IPS DF 4.7 (cell line): Measurements from ENCODE around the gene UCP2.

Source experiments
- DNase-seq: peaks from one replicate; pipeline ENCODE4 v3.0.0-alpha.2; 2013; ENCODE audit warnings: low spot score; ENCODE audit errors: extremely low read depth

UCP2 gene, protein sequence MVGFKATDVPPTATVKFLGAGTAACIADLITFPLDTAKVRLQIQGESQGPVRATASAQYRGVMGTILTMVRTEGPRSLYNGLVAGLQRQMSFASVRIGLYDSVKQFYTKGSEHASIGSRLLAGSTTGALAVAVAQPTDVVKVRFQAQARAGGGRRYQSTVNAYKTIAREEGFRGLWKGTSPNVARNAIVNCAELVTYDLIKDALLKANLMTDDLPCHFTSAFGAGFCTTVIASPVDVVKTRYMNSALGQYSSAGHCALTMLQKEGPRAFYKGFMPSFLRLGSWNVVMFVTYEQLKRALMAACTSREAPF

DNA sequence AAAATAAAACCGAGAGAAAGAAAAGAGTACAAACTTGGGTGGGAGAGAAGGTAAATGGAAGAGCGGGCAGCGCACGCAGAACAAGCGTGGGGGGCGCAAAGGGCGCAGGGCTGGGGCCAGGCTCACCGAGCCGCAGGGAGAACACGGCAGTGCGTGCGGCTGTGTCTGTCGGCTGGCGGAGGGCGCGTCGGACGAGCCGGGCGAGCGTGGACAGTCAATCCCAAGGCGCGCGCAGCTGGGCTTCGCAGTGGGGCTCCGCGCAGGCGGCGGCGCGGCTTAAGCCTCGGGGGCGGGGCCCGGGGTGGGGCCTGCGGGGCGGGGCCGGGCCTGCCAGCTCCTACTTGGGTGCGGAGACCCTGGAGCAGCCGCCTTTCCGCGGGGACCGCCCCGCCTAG is at the start of gene UCP2:
Gene UCP2, minus strand, starts transcription at position 249 of the 395 bp plus-strand sequence. CDS start 4,465 bp downstream, outside the sequence.
- no peak for DNase-seq

- DNase-seq, result no peak
Observed at GRCh38 chr11:74030723-74031676, 48.4 kb upstream of the UCP2 start.

- no peak for DNase-seq
Observed at GRCh38 chr11:74025467-74026166, 43.0 kb upstream of the UCP2 start.

GRCh38 chr11:74024261-74025029 is 41.8 kb upstream of the UCP2 start:
- no peak for DNase-seq

- no peak for DNase-seq
Observed at GRCh38 chr11:74023276-74023675, 40.6 kb upstream of the UCP2 start.

DNA sequence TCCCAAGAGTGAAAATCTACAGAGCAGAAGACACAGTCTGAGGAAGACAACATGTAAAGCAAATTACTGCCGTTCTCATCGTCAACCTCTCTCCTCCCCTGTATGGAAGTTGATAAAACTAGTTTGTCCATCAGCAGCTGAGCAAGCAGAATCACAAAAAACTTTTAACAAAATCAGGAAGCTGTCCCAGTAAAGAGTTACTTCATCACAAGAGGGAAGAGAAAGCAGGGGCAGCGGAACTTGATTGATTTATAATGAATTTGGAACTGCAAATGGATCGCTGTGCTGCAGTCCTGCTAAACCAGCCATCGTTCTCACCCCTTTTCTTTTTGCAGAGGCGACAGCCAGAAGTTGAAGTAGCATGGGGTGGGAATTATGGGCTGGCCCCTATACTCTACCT is 39.9 kb upstream of the UCP2 start:
- DNase-seq, result no peak

DNA sequence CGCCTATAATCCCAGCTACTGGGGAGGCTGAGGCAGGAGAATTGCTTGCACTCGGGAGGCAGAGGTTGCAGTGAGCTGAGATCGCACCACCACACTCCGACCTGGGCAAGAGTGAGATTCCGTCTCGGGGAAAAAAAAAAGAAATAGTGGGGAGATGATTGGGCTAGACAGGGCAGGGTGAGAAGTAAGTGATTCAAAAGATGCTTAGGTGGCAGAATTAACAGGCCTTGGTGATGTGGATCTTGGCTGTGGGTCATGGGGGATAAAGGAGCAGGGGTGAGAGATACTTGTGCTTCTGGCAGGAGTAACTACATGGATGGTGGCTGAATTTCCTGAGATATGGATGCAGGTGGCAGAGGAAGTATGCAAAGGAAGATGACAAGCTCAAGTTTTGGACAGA is 39.4 kb upstream of the UCP2 start:
- DNase-seq, result no peak

GRCh38 chr11:74020539-74020938 is 37.9 kb upstream of the UCP2 start:
- DNase-seq, result no peak

DNA sequence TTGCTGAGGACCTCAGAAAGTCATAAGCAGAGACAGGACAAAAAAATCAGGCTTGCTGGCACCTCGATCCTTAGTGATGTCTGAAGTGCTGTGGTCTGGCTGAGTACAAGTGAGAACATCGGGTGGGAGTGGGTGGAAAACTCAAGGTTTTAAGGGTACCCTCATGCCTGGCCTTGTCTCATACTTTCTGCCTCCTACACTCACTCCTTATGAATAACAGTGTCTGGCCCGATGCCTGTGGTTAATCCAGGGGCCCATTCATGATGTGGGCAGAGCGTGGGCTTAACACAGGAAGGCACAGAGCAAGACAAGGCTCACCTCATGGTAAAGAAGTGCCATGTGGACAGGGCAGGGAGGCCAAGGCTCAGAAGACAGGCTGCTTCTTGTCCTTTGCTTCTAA is 37.2 kb upstream of the UCP2 start:
- no peak for DNase-seq

DNA sequence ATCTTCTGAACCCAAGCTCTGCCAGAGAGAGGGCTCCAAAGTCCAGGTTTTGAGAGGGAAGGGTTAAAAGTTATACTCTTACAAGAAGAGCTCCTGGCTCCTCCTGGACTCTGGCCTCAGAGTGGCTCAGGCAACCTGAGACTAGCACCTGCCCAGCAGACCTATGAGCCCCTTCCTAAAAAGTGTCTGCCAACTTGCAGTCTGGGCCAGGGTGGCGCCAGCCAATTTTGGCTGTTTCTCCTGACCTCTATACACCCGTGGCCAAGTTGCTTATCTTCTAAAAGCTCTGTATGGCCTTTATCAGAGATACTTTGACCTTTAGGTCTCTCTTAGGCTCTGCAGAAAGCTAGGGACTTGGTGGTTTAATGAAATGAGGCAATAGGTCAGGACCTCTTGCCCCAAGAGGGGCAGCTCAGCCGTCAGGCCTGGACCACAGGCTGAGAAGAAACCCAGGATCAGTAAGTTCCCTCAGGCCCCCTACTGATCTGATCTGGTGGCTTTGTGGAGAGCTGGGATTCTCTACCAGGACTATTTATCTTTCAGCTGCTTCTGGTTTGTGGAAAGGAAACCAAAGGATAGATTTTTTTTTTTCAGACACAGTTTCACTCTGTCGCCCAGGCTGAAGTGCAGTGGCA is 36.6 kb upstream of the UCP2 start:
- no peak for DNase-seq

DNA sequence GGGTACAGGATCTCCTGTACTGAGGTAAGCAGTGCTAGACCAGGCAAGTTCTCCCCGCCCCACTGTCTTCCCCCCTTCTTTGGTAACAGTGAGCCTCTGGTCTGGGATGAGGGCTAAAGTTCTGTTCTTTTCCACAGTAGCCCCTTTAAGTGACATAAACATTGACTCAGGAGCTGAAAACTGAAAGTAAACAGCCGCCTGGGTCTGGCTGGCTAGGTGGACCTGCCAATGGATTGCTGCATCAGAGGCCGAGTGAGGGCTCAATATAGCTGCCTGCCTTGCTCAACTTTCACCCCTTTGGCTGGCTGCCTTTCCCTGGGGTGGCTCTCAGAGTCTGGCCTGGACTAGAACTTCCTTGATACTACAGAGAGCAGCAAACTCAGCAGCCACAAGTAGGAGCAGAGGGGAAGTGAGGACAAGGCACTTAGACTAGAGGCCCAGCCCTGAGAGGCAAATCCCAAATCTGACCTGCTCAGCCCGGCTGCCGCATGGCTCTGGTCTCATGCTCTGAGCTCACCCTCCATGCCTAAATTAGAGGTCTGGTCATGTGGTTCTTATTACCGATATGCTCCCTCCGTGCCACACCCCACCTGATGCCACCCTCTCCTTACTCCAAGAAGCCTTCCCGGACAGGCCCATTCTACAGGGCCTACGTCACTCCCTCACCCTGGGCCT is 35.8 kb upstream of the UCP2 start:
- no peak for DNase-seq

GRCh38 chr11:74017631-74018030 is 35.0 kb upstream of the UCP2 start:
- no peak for DNase-seq

GRCh38 chr11:74015919-74016684 is 33.5 kb upstream of the UCP2 start:
- no peak for DNase-seq

GRCh38 chr11:74014880-74015279 is 32.2 kb upstream of the UCP2 start:
- no peak for DNase-seq

- no peak for DNase-seq
Observed at GRCh38 chr11:74013141-74013540, 30.5 kb upstream of the UCP2 start.

DNA sequence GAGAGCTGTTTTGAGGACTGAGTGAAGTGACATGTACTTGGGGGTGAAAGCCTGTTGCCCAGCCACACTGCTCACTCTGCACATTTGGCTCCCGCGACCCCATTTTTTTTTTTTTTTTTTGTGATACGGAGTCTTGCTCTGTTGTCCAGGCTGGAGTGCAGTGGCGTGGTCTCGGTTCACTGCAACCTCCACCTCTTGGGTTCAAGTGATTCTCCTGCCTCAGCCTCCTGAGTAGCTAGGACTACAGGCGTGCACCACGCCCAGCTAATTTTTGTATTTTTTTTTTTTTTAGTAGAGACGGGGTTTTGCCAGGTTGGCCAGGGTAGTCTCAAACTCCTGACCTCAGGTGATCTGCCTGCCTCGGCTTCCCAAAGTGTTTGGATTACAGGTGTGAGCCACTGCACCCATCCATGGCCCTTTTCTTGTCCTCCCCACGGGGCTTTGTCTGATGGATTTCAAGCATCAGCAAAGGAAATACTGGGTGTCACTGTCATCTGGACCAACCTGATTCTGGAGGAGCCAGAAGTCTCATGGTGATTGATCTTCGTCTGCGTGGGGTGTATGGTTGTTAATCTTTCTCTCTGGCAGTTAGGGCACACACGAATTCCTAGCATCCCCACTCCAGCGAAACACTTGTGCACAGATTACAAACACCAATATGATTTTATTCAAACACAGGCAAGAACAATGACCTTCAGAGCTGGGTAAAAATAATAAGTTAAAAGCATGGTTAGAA is 29.6 kb upstream of the UCP2 start:
- DNase-seq, result no peak

GRCh38 chr11:74011360-74012073 is 28.9 kb upstream of the UCP2 start:
- no peak for DNase-seq
